GM23248 (cell line): ENCODE results near the gene NLRP9. TPM values are rescaled to one million over a fixed set of nuclear protein-coding genes. Genes with fewer than 3 reads are reported as not detected.
"Not testable (repeated sequence)": the region's sequence is repeated elsewhere in the genome, so short reads cannot be mapped to it uniquely, and the experiment has no call there.

Source experiments
- DNase-seq: peaks from one replicate; pipeline ENCODE4 v3.0.0-alpha.2; 2015
- H2AFZ ChIP-seq: fragments of 200-600 bp; sonication (generic); 2 replicates; pipeline ENCODE4 v1.6.1; 2016; ENCODE audit warnings: antibody characterized with exemption
- H3F3A ChIP-seq: fragments of 200-600 bp; sonication (generic); 2 replicates; pipeline ENCODE4 v1.6.1; 2016; ENCODE audit warnings: mild to moderate bottlenecking, antibody characterized with exemption, mixed run types; ENCODE audit not compliant: insufficient read depth
- H3K27ac ChIP-seq: fragments of 200-600 bp; sonication (generic); 2 replicates; pipeline ENCODE4 v1.5.1; 2016; ENCODE audit warnings: mild to moderate bottlenecking
- H3K27me3 ChIP-seq: fragments of 200-600 bp; sonication (generic); replicated peaks from 2 replicates; pipeline ENCODE4 v1.6.1; 2016; ENCODE audit warnings: mild to moderate bottlenecking; ENCODE audit not compliant: insufficient read depth
- H3K36me3 ChIP-seq: fragments of 200-600 bp; sonication (generic); 2 replicates; pipeline ENCODE4 v1.6.1; 2016; ENCODE audit warnings: low read depth, mild to moderate bottlenecking
- H3K4me1 ChIP-seq: fragments of 200-600 bp; sonication (generic); 2 replicates; pipeline ENCODE4 v1.6.1; 2016; ENCODE audit warnings: mild to moderate bottlenecking; ENCODE audit not compliant: insufficient read depth
- H3K4me2 ChIP-seq: fragments of 200-600 bp; sonication (generic); one replicate; pipeline ENCODE4 v1.6.1; 2016; ENCODE audit warnings: mild to moderate bottlenecking; ENCODE audit not compliant: unreplicated experiment
- H3K4me3 ChIP-seq: fragments of 200-600 bp; sonication (generic); 2 replicates; pipeline ENCODE4 v1.5.1; 2016; ENCODE audit warnings: mild to moderate bottlenecking
- H3K79me2 ChIP-seq: fragments of 200-600 bp; sonication (generic); 2 replicates; pipeline ENCODE4 v1.6.1; 2016; ENCODE audit warnings: mild to moderate bottlenecking; ENCODE audit not compliant: insufficient read depth
- H3K9ac ChIP-seq: fragments of 200-600 bp; sonication (generic); 2 replicates; pipeline ENCODE4 v1.6.1; 2016; ENCODE audit warnings: mild to moderate bottlenecking
- H3K9me2 ChIP-seq: fragments of 200-600 bp; sonication (generic); 2 replicates; pipeline ENCODE4 v1.6.1; 2016; ENCODE audit warnings: mixed run types, mild to moderate bottlenecking, moderate library complexity; ENCODE audit not compliant: insufficient read depth
- H3K9me3 ChIP-seq: fragments of 200-600 bp; sonication (generic); one replicate; pipeline ENCODE4 v1.6.1; 2017; ENCODE audit warnings: low read depth
- H4K20me1 ChIP-seq: fragments of 200-600 bp; sonication (generic); 2 replicates; pipeline ENCODE4 v1.6.0; 2016; ENCODE audit not compliant: insufficient read depth
- EZH2 ChIP-seq: fragments of 200-600 bp; sonication (generic); IDR thresholded peaks from 2 replicates; pipeline ENCODE4 v1.6.1; 2018; ENCODE audit warnings: antibody characterized with exemption, mild to moderate bottlenecking; ENCODE audit not compliant: insufficient read depth, poor library complexity, severe bottlenecking
- EZH2phosphoT487 ChIP-seq: fragments of 200-600 bp; sonication (generic); IDR thresholded peaks from 2 replicates; pipeline ENCODE4 v1.6.1; 2018; ENCODE audit warnings: antibody characterized with exemption, moderate library complexity, mild to moderate bottlenecking, low read depth; ENCODE audit not compliant: insufficient read depth
- WGBS, 2 experiments: methylation state at CpG; one replicate each; pipeline ENCODE4 v1.1.6; 2015 to 2017; ENCODE audit warnings: low lambda C conversion rate in 2 of 2, low coverage in 1 of 2; ENCODE audit errors: missing lambda C conversion rate in 2 of 2; 5-methylcytosine and 5-hydroxymethylcytosine counted together
- in situ Hi-C: fragments of 300-500 bp; cut with MboI; formaldehyde crosslinking; loops from 2 replicates; pipeline ENCODE4 v1.15.0; 2020
- polyA plus RNA-seq: library from polyadenylated mRNA; unstranded; fragments of >200 nt; fragmentation: Nextera tagmentation; extraction: Ambion mirVana; gene quantifications from 2 replicates; pipeline ENCODE4 v1.2.1, GENCODE V29; 2016
- total RNA-seq: library from RNA; depleted of rRNA; stranded (reverse); fragments of >200 nt; shearing (Covaris generic); gene quantifications from 2 replicates; pipeline ENCODE4 v1.2.3, GENCODE V29; 2014

NLRP9 gene
- total and polyA plus RNA-seq, 2 experiments from 2014 or later: not detected

DNA sequence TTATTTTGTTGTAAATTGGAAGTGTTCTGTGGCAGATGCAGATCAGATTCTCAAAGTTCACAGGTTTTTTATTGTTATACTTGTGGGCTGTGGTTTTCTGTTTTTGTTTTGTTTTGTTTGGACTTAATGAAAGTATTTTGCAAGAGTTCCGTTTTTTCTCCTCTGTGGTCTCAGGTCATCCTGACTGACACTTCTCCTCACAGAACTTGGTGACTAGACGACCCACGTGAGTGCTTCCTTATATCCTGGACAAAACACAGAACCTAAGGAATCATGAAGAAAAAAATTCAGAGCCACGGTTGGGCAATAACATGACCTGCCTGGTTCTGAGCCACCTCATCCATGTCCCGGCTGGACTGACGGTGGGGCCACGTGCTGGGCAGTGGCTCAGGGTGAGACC is 28.3 kb upstream of the NLRP9 start:
- H3K4me3 ChIP-seq: no peak overlapping the region
- no peak overlapping the region for H3K27ac ChIP-seq
- H2AFZ ChIP-seq: no peak overlapping the region
- H3K4me2 ChIP-seq: no peak overlapping the region
- no peak for DNase-seq
- no peaks in the 10 kb centered on the region for H3K79me2 ChIP-seq
- no peaks in the 10 kb centered on the region for H3K9me3 ChIP-seq
- H3K36me3 ChIP-seq: no peaks in the 10 kb centered on the region
- no peaks in the 10 kb centered on the region for H3K4me1 ChIP-seq
- TF ChIP-seq EZH2 (no peak), EZH2phosphoT487 (no peak)
- in situ Hi-C loops: no loop called here
- no peaks in the 10 kb centered on the region for H3K27me3 ChIP-seq
- H3F3A ChIP-seq: no peaks in the 10 kb centered on the region
- no peaks in the 10 kb centered on the region for H4K20me1 ChIP-seq
- no peak overlapping the region for H3K9ac ChIP-seq
- 19 to 30% methylated on average over 7 of the region's 7 CpGs for WGBS, 2 experiments
- no peaks in the 10 kb centered on the region for H3K9me2 ChIP-seq

DNA sequence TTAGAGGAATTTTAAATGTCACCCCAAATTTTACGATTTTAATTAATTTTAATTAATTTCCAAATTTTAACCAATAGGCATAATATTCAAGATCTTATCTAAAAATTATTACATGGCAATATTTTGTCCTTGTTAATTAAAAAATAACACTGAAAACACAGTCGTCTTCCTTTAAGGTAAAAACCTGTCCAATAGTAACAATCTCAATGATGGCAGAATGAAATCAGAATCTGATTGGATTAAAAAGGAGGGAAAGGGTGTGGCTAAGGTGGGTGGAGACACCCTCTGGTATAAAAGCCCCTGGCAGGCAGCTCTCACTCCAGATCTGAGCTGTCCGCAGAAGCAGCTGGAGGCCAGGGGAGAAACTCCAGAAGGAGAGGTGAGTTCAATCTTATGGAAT is 20.6 kb upstream of the NLRP9 start, which contains the start of gene RFPL4A:
RFPL4A (plus strand) TSS at position 301 of the 400 bp plus-strand sequence. CDS start 2,704 bp downstream, outside the sequence.
- H3K27ac ChIP-seq, H3K9ac ChIP-seq, H3K27me3 ChIP-seq, H3K4me3 ChIP-seq, DNase-seq, H3F3A ChIP-seq, H3K4me2 ChIP-seq, H4K20me1 ChIP-seq, H3K9me3 ChIP-seq, H3K4me1 ChIP-seq, H3K9me2 ChIP-seq, H3K79me2 ChIP-seq, in situ Hi-C loops, H3K36me3 ChIP-seq, H2AFZ ChIP-seq: not testable (repeated sequence)
- WGBS, 2 experiments: 27 to 28% methylated on average over 3 of the region's 3 CpGs

DNA sequence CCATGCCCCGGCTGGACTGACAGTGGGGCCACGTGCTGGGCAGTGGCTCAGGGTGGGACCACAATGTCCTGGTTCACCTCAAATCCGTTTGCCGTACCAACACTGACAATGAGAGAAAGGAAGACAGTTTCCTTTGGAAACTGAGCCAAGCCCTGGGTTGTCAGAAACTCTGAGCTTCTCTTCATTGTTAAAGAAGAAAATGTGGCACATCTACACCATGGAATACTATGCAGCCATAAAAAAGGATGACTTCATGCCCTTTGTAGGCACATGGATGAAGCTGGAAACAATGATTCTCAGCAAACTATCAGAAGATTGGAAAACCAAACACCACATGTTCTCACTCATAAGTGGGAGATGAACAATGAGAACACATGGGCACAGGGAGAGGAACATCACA is 18.6 kb upstream of the NLRP9 start:
- in situ Hi-C loops, H3K9me2 ChIP-seq: not testable (repeated sequence)

DNA sequence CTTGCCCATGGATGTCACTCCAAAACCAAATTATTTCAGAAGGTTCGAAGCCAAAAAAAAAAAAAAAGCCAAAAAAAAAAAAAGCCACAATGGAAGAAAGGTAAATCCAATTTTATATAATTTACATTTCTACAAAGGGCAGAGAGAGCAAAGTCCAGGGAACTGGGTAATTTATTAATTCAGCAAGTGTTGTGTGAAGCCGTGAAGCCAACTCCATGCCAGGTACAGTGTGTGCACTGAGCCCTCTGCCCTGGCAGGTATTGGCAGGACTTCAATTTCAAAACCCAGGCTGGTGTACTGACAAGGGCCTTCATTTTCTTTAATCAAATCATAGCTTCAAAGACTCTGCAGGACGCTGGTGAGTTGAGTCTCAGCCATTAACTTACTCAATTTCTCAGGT is 15.2 kb upstream of the NLRP9 start:
- H3F3A ChIP-seq: no peaks in the 10 kb centered on the region
- H3K4me3 ChIP-seq: no peak overlapping the region
- WGBS, 2 experiments: 11 to 16% methylated on average over 3 of the region's 3 CpGs
- no peak overlapping the region for H3K27ac ChIP-seq
- no peaks in the 10 kb centered on the region for H3K9me3 ChIP-seq
- no peak for TF ChIP-seq EZH2phosphoT487
- TF ChIP-seq EZH2: no peak
- in situ Hi-C loops: no loop called here
- H3K9me2 ChIP-seq: no peaks in the 10 kb centered on the region
- no peak for DNase-seq
- no peak overlapping the region for H3K4me2 ChIP-seq
- H3K9ac ChIP-seq: no peak overlapping the region
- H3K79me2 ChIP-seq: no peaks in the 10 kb centered on the region
- no peaks in the 10 kb centered on the region for H3K27me3 ChIP-seq
- H3K36me3 ChIP-seq: no peaks in the 10 kb centered on the region
- no peak overlapping the region for H2AFZ ChIP-seq
- no peaks in the 10 kb centered on the region for H4K20me1 ChIP-seq
- H3K4me1 ChIP-seq: no peaks in the 10 kb centered on the region

More for the DNA sequence above, 18.6 kb upstream of the NLRP9 start:
- not testable (repeated sequence) for H3K27me3 ChIP-seq, H3K27ac ChIP-seq, H3K4me3 ChIP-seq, H3K9ac ChIP-seq, H2AFZ ChIP-seq, H3K36me3 ChIP-seq, H3K4me2 ChIP-seq, H3K79me2 ChIP-seq, H3F3A ChIP-seq, H4K20me1 ChIP-seq, H3K4me1 ChIP-seq, H3K9me3 ChIP-seq, DNase-seq
- 15 to 18% methylated on average over 4 of the region's 4 CpGs for WGBS, 2 experiments

DNA sequence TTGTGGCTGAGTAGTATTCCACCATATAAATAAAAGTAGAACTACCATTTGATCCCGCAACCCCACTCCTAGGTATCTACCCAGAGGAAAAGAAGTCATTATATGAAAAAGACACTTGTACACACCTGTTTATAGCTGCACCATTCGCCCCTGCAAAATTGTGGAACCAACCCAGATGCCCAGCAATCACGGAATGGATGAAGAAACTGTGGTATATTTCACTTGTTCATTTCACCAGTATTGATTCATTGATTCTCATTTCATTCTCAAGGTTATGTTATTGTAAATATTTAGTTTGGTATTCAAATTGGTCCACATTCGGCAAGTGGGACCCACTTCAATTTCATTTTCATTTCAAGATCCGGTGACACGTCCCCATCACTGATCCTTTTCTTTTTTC is 12.5 kb upstream of the NLRP9 start:
- Histone ChIP-seq H4K20me1 (no peaks in the 10 kb centered on the region), H3K9ac (no peak overlapping the region), H3F3A (no peaks in the 10 kb centered on the region), H3K27ac (no peak overlapping the region), H3K9me3 (no peaks in the 10 kb centered on the region), H3K79me2 (no peaks in the 10 kb centered on the region), H3K9me2 (no peaks in the 10 kb centered on the region), H2AFZ (no peak overlapping the region), H3K4me1 (no peaks in the 10 kb centered on the region), H3K27me3 (no peaks in the 10 kb centered on the region), H3K4me3 (no peak overlapping the region), H3K36me3 (no peaks in the 10 kb centered on the region), H3K4me2 (no peak overlapping the region)
- TF ChIP-seq EZH2 (no peak), EZH2phosphoT487 (no peak)
- DNase-seq: no peak
- in situ Hi-C loops: no loop called here
- WGBS, 2 experiments: 27 to 41% methylated on average over 6 of the region's 6 CpGs

DNA sequence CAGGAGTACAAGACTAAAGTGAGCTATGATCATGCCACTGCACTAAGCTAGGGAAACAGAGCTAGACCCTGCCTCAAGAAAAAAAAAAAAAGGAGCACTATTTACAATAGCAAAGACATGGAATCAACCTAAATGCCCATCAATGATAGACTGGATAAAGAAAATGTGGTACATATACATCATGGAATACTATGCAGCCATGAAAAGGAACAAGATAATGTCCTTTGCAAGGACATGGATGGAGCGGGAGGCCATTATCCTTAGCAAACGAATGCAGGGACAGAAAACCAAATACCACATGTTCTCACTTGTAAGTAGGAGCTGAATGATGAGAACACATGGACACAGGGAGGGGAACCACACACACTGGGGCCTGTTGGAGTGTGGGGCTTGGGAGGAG is 7.8 kb downstream of the NLRP9 start:
- in situ Hi-C loops: not testable (repeated sequence)

More for the DNA sequence above, 7.8 kb downstream of the NLRP9 start:
- not testable (repeated sequence) for H4K20me1 ChIP-seq, H3K9me2 ChIP-seq, H3K27me3 ChIP-seq, DNase-seq, H3K36me3 ChIP-seq, H3K4me2 ChIP-seq, H3F3A ChIP-seq, H2AFZ ChIP-seq, H3K9ac ChIP-seq, H3K4me3 ChIP-seq, H3K9me3 ChIP-seq, H3K27ac ChIP-seq, H3K79me2 ChIP-seq, H3K4me1 ChIP-seq
- WGBS, 2 experiments: 22 to 24% methylated on average over 2 of the region's 2 CpGs
